H1 (cell line): ENCODE measurements around the gene ZBTB26. TPM values are rescaled to one million over a fixed set of nuclear protein-coding genes. Genes with fewer than 3 reads are reported as not detected.

Experiments
- CTCF ChIA-PET: fragments of 300-600 bp; sonication (Branson Sonifier 250); formaldehyde crosslinking; loops from one replicate; lab custom pipeline; 2021; ENCODE audit not compliant: partially characterized antibody; lab: Charles Lee
- POLR2A ChIA-PET: fragments of 300-600 bp; sonication (Branson Sonifier 250); formaldehyde crosslinking; loops from one replicate; lab custom pipeline; 2021; ENCODE audit warnings: inconsistent platforms; ENCODE audit not compliant: partially characterized antibody; lab: Charles Lee
- DNase-seq, 2 experiments: peaks; one replicate each; pipeline versions ENCODE4 v3.0.0 to v3.0.0-alpha.2; 2010 to 2022; ENCODE audit warnings: low spot score in 2 of 2, low read depth in 1 of 2, mixed read lengths in 1 of 2
- FAIRE-seq: peaks from 2 replicates; lab custom pipeline; 2011; peaks lifted over from hg19 to GRCh38; lab: Jason Lieb, UNC
- H2AFZ ChIP-seq: 2 replicates; pipeline ENCODE4 v1.8.1; 2012; ENCODE audit warnings: low read length, inconsistent platforms
- H2AK5ac ChIP-seq: 2 replicates; pipeline ENCODE4 v1.6.1; 2013; ENCODE audit warnings: low read depth, low read length
- H2BK120ac ChIP-seq: replicated peaks from 2 replicates; pipeline ENCODE3; 2013; ENCODE audit warnings: low read depth, low read length, inconsistent platforms
- H2BK12ac ChIP-seq: 2 replicates; pipeline ENCODE4 v1.6.1; 2013; ENCODE audit warnings: low read depth, low read length
- H2BK15ac ChIP-seq: 2 replicates; pipeline ENCODE4 v1.6.1; 2013; ENCODE audit warnings: low read length
- H2BK20ac ChIP-seq: 2 replicates; pipeline ENCODE4 v1.6.1; 2013; ENCODE audit warnings: low read length
- H2BK5ac ChIP-seq: 2 replicates; pipeline ENCODE4 v1.6.1; 2013; ENCODE audit warnings: low read depth, low read length
- H3K14ac ChIP-seq: 2 replicates; pipeline ENCODE4 v1.6.1; 2013; ENCODE audit warnings: inconsistent platforms; ENCODE audit not compliant: insufficient read length
- H3K18ac ChIP-seq: 2 replicates; pipeline ENCODE4 v1.6.1; 2013; ENCODE audit warnings: low read length; ENCODE audit errors: extremely low read depth
- H3K23ac ChIP-seq: 2 replicates; pipeline ENCODE4 v1.6.1; 2013; ENCODE audit warnings: inconsistent platforms; ENCODE audit not compliant: insufficient read length
- H3K23me2 ChIP-seq: 2 replicates; pipeline ENCODE4 v1.6.1; 2013; ENCODE audit warnings: low read depth, low read length
- H3K27ac ChIP-seq: 2 replicates; pipeline ENCODE4 v1.6.1; 2011; ENCODE audit warnings: low read depth, low read length, inconsistent platforms
- H3K27me3 ChIP-seq, 4 experiments: replicated peaks in 1 of 4; 1 replicate in 1 of 4; 2 replicates in 3 of 4; pipeline versions ENCODE4 v1.6.1 to v1.8.1; 2011 to 2013; ENCODE audit warnings: low read length in 3 of 4, mild to moderate bottlenecking in 3 of 4, inconsistent platforms in 2 of 4, mixed read lengths in 2 of 4, moderate library complexity in 1 of 4; ENCODE audit not compliant: control insufficient read depth in 3 of 4, insufficient read depth in 3 of 4; ENCODE audit errors: extremely low read depth in 1 of 4
- H3K36me3 ChIP-seq, 4 experiments: 2 replicates each; pipeline versions ENCODE4 v1.6.1 to v1.8.1; 2011 to 2013; ENCODE audit warnings: mild to moderate bottlenecking in 4 of 4, low read length in 3 of 4, moderate library complexity in 2 of 4, control low read depth in 1 of 4, inconsistent platforms in 1 of 4; ENCODE audit not compliant: insufficient read depth in 4 of 4, control insufficient read depth in 2 of 4
- H3K4ac ChIP-seq: replicated peaks from 2 replicates; pipeline ENCODE3; 2013; ENCODE audit warnings: low read length, low read depth, mixed read lengths, inconsistent platforms; ENCODE audit not compliant: insufficient read length
- H3K4me1 ChIP-seq, 4 experiments: replicated peaks in 1 of 4; 1 replicate in 1 of 4; 2 replicates in 3 of 4; pipeline versions ENCODE4 v1.6.1 to v1.8.1; 2011 to 2013; ENCODE audit warnings: low read length in 3 of 4, inconsistent platforms in 2 of 4, mixed read lengths in 1 of 4; ENCODE audit not compliant: insufficient read depth in 4 of 4, control insufficient read depth in 3 of 4
- H3K4me2 ChIP-seq, 2 experiments: 2 replicates each; pipeline versions ENCODE4 v1.6.1 to v1.8.1; 2011 to 2013; ENCODE audit warnings: low read depth in 2 of 2, low read length in 2 of 2, control low read depth in 1 of 2, inconsistent platforms in 1 of 2, mild to moderate bottlenecking in 1 of 2; ENCODE audit not compliant: insufficient read depth in 1 of 2
- H3K4me3 ChIP-seq, 4 experiments: fragments of 200-600, 300-600 bp in 1 of 4; sonication (generic), shearing (Covaris generic), sonication (Bioruptor Twin) in 1 of 4; 2 replicates each; pipeline versions ENCODE4 v1.5.1 to v1.8.1; 2011 to 2016; ENCODE audit warnings: low read length in 4 of 4, low read depth in 3 of 4, control low read depth in 2 of 4, inconsistent platforms in 2 of 4, mild to moderate bottlenecking in 2 of 4, mixed read lengths in 1 of 4, moderate library complexity in 1 of 4; ENCODE audit not compliant: insufficient read depth in 2 of 4; ENCODE audit errors: extremely low read depth in 1 of 4
- H3K56ac ChIP-seq: replicated peaks from 2 replicates; pipeline ENCODE3; 2013; ENCODE audit warnings: low read depth, mild to moderate bottlenecking, mixed read lengths, low read length, inconsistent platforms; ENCODE audit not compliant: insufficient read length
- H3K79me1 ChIP-seq: 2 replicates; pipeline ENCODE4 v1.6.1; 2013; ENCODE audit warnings: low read depth, low read length, control low read depth
- H3K79me2 ChIP-seq, 2 experiments: 2 replicates each; pipeline versions ENCODE4 v1.6.1 to v1.8.1; 2012 to 2013; ENCODE audit warnings: low read length in 2 of 2, mild to moderate bottlenecking in 2 of 2, inconsistent platforms in 1 of 2; ENCODE audit not compliant: insufficient read depth in 2 of 2, control insufficient read depth in 1 of 2
- H3K9ac ChIP-seq, 4 experiments: replicated peaks in 1 of 4; 1 replicate in 1 of 4; 2 replicates in 3 of 4; pipeline versions ENCODE4 v1.6.1 to v1.8.1; 2011 to 2013; ENCODE audit warnings: low read depth in 3 of 4, low read length in 3 of 4, control low read depth in 2 of 4, mild to moderate bottlenecking in 2 of 4, moderate library complexity in 2 of 4, inconsistent platforms in 1 of 4; ENCODE audit errors: extremely low read depth in 1 of 4
- H3K9me3 ChIP-seq, 2 experiments: 2 replicates each; pipeline versions ENCODE4 v1.6.1 to v1.8.1; 2012 to 2013; ENCODE audit warnings: mild to moderate bottlenecking in 2 of 2, moderate library complexity in 2 of 2, control low read depth in 1 of 2, inconsistent platforms in 1 of 2, low read depth in 1 of 2, low read length in 1 of 2, mixed read lengths in 1 of 2; ENCODE audit not compliant: insufficient read depth in 2 of 2
- H4K20me1 ChIP-seq, 2 experiments: replicated peaks in 1 of 2; 2 replicates each; pipeline versions ENCODE3 to v1.8.1; 2011 to 2013; ENCODE audit warnings: inconsistent platforms in 2 of 2, low read length in 2 of 2, mild to moderate bottlenecking in 1 of 2; ENCODE audit not compliant: insufficient read depth in 2 of 2, control insufficient read depth in 1 of 2
- H4K5ac ChIP-seq: 2 replicates; pipeline ENCODE4 v1.6.1; 2013; ENCODE audit warnings: low read length, low read depth, mixed read lengths, inconsistent platforms; ENCODE audit not compliant: insufficient read length
- H4K8ac ChIP-seq: 2 replicates; pipeline ENCODE4 v1.8.0; 2013; ENCODE audit warnings: mild to moderate bottlenecking, moderate library complexity, low read length, inconsistent platforms; ENCODE audit not compliant: insufficient read depth; ENCODE audit errors: extremely low read depth
- H4K91ac ChIP-seq: replicated peaks from 2 replicates; pipeline ENCODE3; 2013; ENCODE audit warnings: low read length, mixed read lengths, inconsistent platforms; ENCODE audit not compliant: insufficient read length
- BCL11A ChIP-seq, 2 experiments: IDR thresholded peaks; one replicate each; pipeline ENCODE4 v1.6.1; 2011; ENCODE audit warnings: low read depth in 2 of 2, low read length in 2 of 2, mild to moderate bottlenecking in 2 of 2
- HDAC2 ChIP-seq, 2 experiments: fragments of 300-600 bp in 1 of 2; sonication (generic) in 1 of 2; IDR thresholded peaks; 2 replicates each; pipeline ENCODE4 v1.6.1; 2011 to 2012; ENCODE audit warnings: low read depth in 2 of 2, low read length in 2 of 2, mild to moderate bottlenecking in 2 of 2, moderate library complexity in 2 of 2, borderline replicate concordance in 1 of 2, inconsistent platforms in 1 of 2
- JUND ChIP-seq: IDR thresholded peaks from 2 replicates; pipeline ENCODE4 v1.6.1; 2011; ENCODE audit warnings: mild to moderate bottlenecking, improper control_type of control experiment, low read length
- PHF8 ChIP-seq: fragments of 200-600 bp; sonication (generic); conservative IDR thresholded peaks from 2 replicates; pipeline ENCODE4 v1.7.1; 2012; ENCODE audit warnings: low read depth, mild to moderate bottlenecking, inconsistent platforms, low read length, moderate library complexity
- RAD21 ChIP-seq, 2 experiments: IDR thresholded peaks in 1 of 2; conservative IDR thresholded peaks in 1 of 2; 2 replicates each; pipeline ENCODE4 v1.6.1; 2011; ENCODE audit warnings: low read depth in 2 of 2, low read length in 2 of 2, improper control_type of control experiment in 1 of 2, inconsistent platforms in 1 of 2, mild to moderate bottlenecking in 1 of 2, moderate library complexity in 1 of 2
- RFX5 ChIP-seq: IDR thresholded peaks from 2 replicates; pipeline ENCODE4 v1.6.1; 2011; ENCODE audit warnings: low read depth, low read length, improper control_type of control experiment, borderline replicate concordance
- RXRA ChIP-seq: IDR thresholded peaks from 2 replicates; pipeline ENCODE4 v1.6.1; 2011; ENCODE audit warnings: low read depth, mild to moderate bottlenecking, low read length, moderate library complexity; ENCODE audit not compliant: insufficient read depth
- SIX5 ChIP-seq: IDR thresholded peaks from 2 replicates; pipeline ENCODE4 v1.6.1; 2011; ENCODE audit warnings: mild to moderate bottlenecking, low read depth, low read length
- SP1 ChIP-seq: IDR thresholded peaks from 2 replicates; pipeline ENCODE4 v1.6.1; 2011; ENCODE audit warnings: low read depth, low read length
- SP4 ChIP-seq: IDR thresholded peaks from 2 replicates; pipeline ENCODE4 v1.6.1; 2012; ENCODE audit warnings: low read length, inconsistent platforms
- TBP ChIP-seq: IDR thresholded peaks from 2 replicates; pipeline ENCODE4 v1.6.1; 2011; ENCODE audit warnings: low read depth, low read length, improper control_type of control experiment
- WGBS, 2 experiments: shearing (Covaris generic) in 1 of 2; methylation state at CpG; one replicate each; pipeline versions ENCODE4 v1.1.6 to v1.1.7; 2013 to 2015; ENCODE audit warnings: low lambda C conversion rate in 2 of 2, mixed read lengths in 2 of 2, inconsistent platforms in 1 of 2, low coverage in 1 of 2, missing lambda C conversion rate in 1 of 2; ENCODE audit not compliant: insufficient replicate concordance in 2 of 2, insufficient coverage in 1 of 2, insufficient read length in 1 of 2; ENCODE audit errors: extremely low coverage in 1 of 2, missing lambda C conversion rate in 1 of 2; 5-methylcytosine and 5-hydroxymethylcytosine counted together
- polyA plus RNA-seq, 7 experiments: library from polyadenylated mRNA; depleted of rRNA in 3 of 7; stranded (reverse) in 5 of 7; unstranded in 2 of 7; fragments of >200 nt in 5 of 7; fragments of 200-250 nt in 2 of 7; gene quantifications; 1 replicate in 5 of 7; 2 replicates in 1 of 7; 4 replicates in 1 of 7; pipeline versions ENCODE4 v1.2.1 to v1.2.3, GENCODE V29; 2011 to 2013; ENCODE audit warnings: missing spikeins in 2 of 7, mixed read lengths in 2 of 7
- total RNA-seq: library from RNA; stranded (reverse); fragmentation: NEBNext Ultra II Directional; extraction: Animal tissue kit (Norgen Biotek cat#: 25700); gene quantifications from 2 replicates; pipeline ENCODE4 v1.2.1, GENCODE V29; 2021
- TF ChIP-seq, protein P1 (sequence below): IDR thresholded peaks from 2 replicates; pipeline ENCODE4 v1.6.1; 2011; ENCODE audit warnings: low read length, improper control_type of control experiment

The ZBTB26 gene
- total and polyA plus RNA-seq, 2 of the 8 experiments (the other 6 are each of a cell fraction or from before 2014, with no cell fraction given): 5.7 to 7.4 TPM

DNA sequence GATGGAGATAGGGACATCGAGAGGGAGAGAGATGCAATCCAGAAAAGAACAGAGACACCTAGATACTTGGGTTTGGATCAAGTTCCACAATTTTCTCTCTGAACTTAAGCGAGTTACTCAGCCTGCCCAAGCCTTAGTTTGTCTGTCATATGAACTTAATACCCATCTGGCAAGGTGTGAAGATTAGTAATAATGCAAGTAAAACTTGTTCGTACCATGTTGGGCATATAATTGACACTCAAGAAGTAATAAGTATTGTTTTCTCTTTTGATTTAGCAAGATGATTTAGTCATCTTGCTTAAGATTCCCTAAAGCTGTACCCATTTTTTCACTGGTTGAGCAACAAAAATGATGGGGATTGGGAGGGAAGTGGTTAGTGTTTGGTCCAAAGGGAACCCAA, 17.0 kb upstream of the ZBTB26 start:
- Histone ChIP-seq H2BK120ac (no peak overlapping the region), H3K79me2 (peaks cover 27 to 95% of the 10 kb centered on the region in 2 experiments), H2BK5ac (no peak overlapping the region), H3K14ac (no peak overlapping the region), H4K8ac (no peak overlapping the region), H2AK5ac (no peak overlapping the region), H3K4ac (no peak overlapping the region), H2BK15ac (no peak overlapping the region), H3K56ac (no peak overlapping the region), H3K27ac (no peak overlapping the region), H3K4me1 (peaks cover 0 to 19% (median 3%) of the 10 kb centered on the region in 4 experiments; a peak in 3 of 7 replicates), H3K4me3 (no peak overlapping the region), H4K5ac (no peak overlapping the region), H4K20me1 (peaks cover 0 to 2% of the 10 kb centered on the region in 2 experiments), H3K9me3 (no peaks in the 10 kb centered on the region), H3K79me1 (0 out of 2 replicates have a peak, but pooled peaks cover 2% of the 10 kb centered on the region), H3K4me2 (no peak overlapping the region), H2BK12ac (no peak overlapping the region), H3K36me3 (peaks cover 0 to 4% (median 0%) of the 10 kb centered on the region in 4 experiments; a peak in 1 of 8 replicates), H3K9ac (no peak overlapping the region), H4K91ac (no peak overlapping the region), H3K27me3 (no peaks in the 10 kb centered on the region), H3K23me2 (no peaks in the 10 kb centered on the region)
- POLR2A ChIA-PET: interaction anchor here (1.0 to 1.1 kb wide), 2 partner anchors 11 to 44 kb away, joined by 3 read pairs; no protein-coding TSS in a partner anchor
- no peak for DNase-seq
- FAIRE-seq: no peak
- 91% methylated on average over 3 of the region's 3 CpGs; no CpG with 5 or more reads in 1 of the 2 experiments for WGBS, 2 experiments
- CTCF ChIA-PET: no interaction called here
- no peak for TF ChIP-seq RXRA
- no peak for TF ChIP-seq SP4
- no peak for TF ChIP-seq BCL11A (IDR thresholded peaks at IDR 0.05; ENCODE audit: low read depth in 2 of 2, low read length in 2 of 2)
- no peak for TF ChIP-seq TBP
- no peak for TF ChIP-seq RFX5
- no peak for TF ChIP-seq RAD21 (IDR thresholded peaks at IDR 0.05 in 1 of 2, conservative IDR thresholded peaks at IDR 0.05 in 1 of 2; ENCODE audit: low read depth in 2 of 2, low read length in 2 of 2)
- TF ChIP-seq HDAC2 (IDR thresholded peaks at IDR 0.05; ENCODE audit: borderline replicate concordance in 1 of 2, low read depth in 2 of 2, low read length in 2 of 2): no peak
- TF ChIP-seq, protein P1, sequence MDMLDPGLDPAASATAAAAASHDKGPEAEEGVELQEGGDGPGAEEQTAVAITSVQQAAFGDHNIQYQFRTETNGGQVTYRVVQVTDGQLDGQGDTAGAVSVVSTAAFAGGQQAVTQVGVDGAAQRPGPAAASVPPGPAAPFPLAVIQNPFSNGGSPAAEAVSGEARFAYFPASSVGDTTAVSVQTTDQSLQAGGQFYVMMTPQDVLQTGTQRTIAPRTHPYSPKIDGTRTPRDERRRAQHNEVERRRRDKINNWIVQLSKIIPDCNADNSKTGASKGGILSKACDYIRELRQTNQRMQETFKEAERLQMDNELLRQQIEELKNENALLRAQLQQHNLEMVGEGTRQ: no peak
- no peak for TF ChIP-seq PHF8
- no peak for TF ChIP-seq JUND
- TF ChIP-seq SP1: no peak
- TF ChIP-seq SIX5: no peak
- TF ChIP-seq, all 59 proteins: peak for 0
- Histone ChIP-seq H3K23ac (no peak overlapping the region), H3K18ac (no peak overlapping the region), H2AFZ (no peak overlapping the region), H2BK20ac (no peak overlapping the region)
